Hindlimb muscle (tissue), 1 donor: ENCODE data around the gene ATP8B4. TPM values are rescaled to one million over a fixed set of nuclear protein-coding genes. Genes with fewer than 3 reads are reported as not detected.
A peak's percentile ranks its signal among the peaks of the same experiment; 100 is the strongest.
"Not testable (repeated sequence)": the region's sequence is repeated elsewhere in the genome, so short reads cannot be mapped to it uniquely, and the experiment has no call there.

ENCODE experiments used
- DNase-seq: peaks from one replicate; pipeline ENCODE4 v3.0.0-alpha.2; 2013
- polyA plus RNA-seq: library from polyadenylated mRNA; unstranded; fragments of 120-200 nt; gene quantifications from one replicate; pipeline ENCODE4 v1.2.1, GENCODE V29; 2013; ENCODE audit not compliant: insufficient read length

The ATP8B4 gene
- polyA plus RNA-seq, 1 donor, result 4.3 TPM

- DNase-seq, result peak; percentile 78
Observed at GRCh38 chr15:50003786-50004334, 115.2 kb downstream of the ATP8B4 start.

- no peak for DNase-seq
Observed at GRCh38 chr15:49991587-49991986, 127.4 kb downstream of the ATP8B4 start.

GRCh38 chr15:49990835-49991545 lies 128.0 kb downstream of the ATP8B4 start:
- no peak for DNase-seq

- peak; percentile 19 for DNase-seq
Observed at GRCh38 chr15:49989498-49989897, 129.5 kb downstream of the ATP8B4 start.

- DNase-seq, result no peak
Observed at GRCh38 chr15:49988766-49989165, 130.3 kb downstream of the ATP8B4 start.

- DNase-seq, result no peak
Observed at GRCh38 chr15:49987896-49988295, 131.1 kb downstream of the ATP8B4 start.

GRCh38 chr15:49987198-49987785 lies 131.7 kb downstream of the ATP8B4 start:
- DNase-seq, result no peak

GRCh38 chr15:49986326-49986725 lies 132.7 kb downstream of the ATP8B4 start:
- no peak for DNase-seq

GRCh38 chr15:49985463-49985862 lies 133.6 kb downstream of the ATP8B4 start:
- no peak for DNase-seq

- no peak for DNase-seq
Observed at GRCh38 chr15:49984436-49984835, 134.6 kb downstream of the ATP8B4 start.

GRCh38 chr15:49982584-49982983 lies 136.4 kb downstream of the ATP8B4 start:
- DNase-seq, result no peak

GRCh38 chr15:49979705-49980382 lies 139.2 kb downstream of the ATP8B4 start:
- no peak for DNase-seq

GRCh38 chr15:49978121-49978520 lies 140.9 kb downstream of the ATP8B4 start:
- no peak for DNase-seq

GRCh38 chr15:49977306-49977705 lies 141.7 kb downstream of the ATP8B4 start:
- no peak for DNase-seq

GRCh38 chr15:49964551-49964950 lies 154.5 kb downstream of the ATP8B4 start:
- DNase-seq, result no peak

- no peak for DNase-seq
Observed at GRCh38 chr15:49964061-49964460, 155.0 kb downstream of the ATP8B4 start.

GRCh38 chr15:49963033-49963772 lies 155.8 kb downstream of the ATP8B4 start:
- not testable (repeated sequence) for DNase-seq

GRCh38 chr15:49962044-49962602 lies 156.9 kb downstream of the ATP8B4 start:
- no peak for DNase-seq

GRCh38 chr15:49953421-49953820 lies 165.6 kb downstream of the ATP8B4 start:
- DNase-seq, result no peak

- no peak for DNase-seq
Observed at GRCh38 chr15:49946681-49947080, 172.4 kb downstream of the ATP8B4 start.

GRCh38 chr15:49934487-49934886 lies 184.5 kb downstream of the ATP8B4 start:
- no peak for DNase-seq

- DNase-seq, result no peak
Observed at GRCh38 chr15:49927189-49927861, 191.7 kb downstream of the ATP8B4 start.
